IMR-90 (cell line): ENCODE measurements around the gene SMIM29. TPM values are rescaled to one million over a fixed set of nuclear protein-coding genes. Genes with fewer than 3 reads are reported as not detected.

Source experiments
- ATAC-seq: fragments of 200-7000 bp; cut with Tn5 transposase; 2 replicates; pipeline ENCODE4 v1.9.1; 2020; ENCODE audit warnings: low read depth, mild to moderate bottlenecking, moderate library complexity
- BruUV-seq: library from RNA; stranded (reverse); fragments of 400-500 nt; replicated peaks from 2 replicates; lab custom pipeline; 2021; lab: Mats Ljungman, UMichigan
- CTCF ChIA-PET: fragments of 300-600 bp; formaldehyde crosslinking; extraction: SDS; loops from one replicate; lab custom pipeline; 2021; ENCODE audit warnings: antibody characterized with exemption; lab: Yijun Ruan, JAX
- POLR2A ChIA-PET: fragments of 300-600 bp; sonication (Branson Sonifier 250); formaldehyde crosslinking; loops from one replicate; lab custom pipeline; 2022; ENCODE audit warnings: antibody characterized with exemption; ENCODE audit not compliant: unreplicated experiment; lab: Charles Lee
- DNase-seq: peaks from one replicate; pipeline ENCODE4 v3.0.0; 2013
- H2AFZ ChIP-seq: replicated peaks from 2 replicates; pipeline ENCODE3; 2013; ENCODE audit warnings: low read length, mild to moderate bottlenecking; ENCODE audit not compliant: poor library complexity
- H2AK5ac ChIP-seq: 2 replicates; pipeline ENCODE4 v1.6.1; 2013; ENCODE audit warnings: low read depth, low read length, inconsistent platforms
- H2AK9ac ChIP-seq: replicated peaks from 2 replicates; pipeline ENCODE3; 2013; ENCODE audit warnings: mild to moderate bottlenecking, low read depth, low read length, moderate library complexity; ENCODE audit not compliant: poor library complexity
- H2BK120ac ChIP-seq: 2 replicates; pipeline ENCODE4 v1.6.1; 2013; ENCODE audit warnings: low read depth, low read length, inconsistent platforms
- H2BK15ac ChIP-seq: 3 replicates; pipeline ENCODE4 v1.6.1; 2013; ENCODE audit warnings: low read depth, low read length, inconsistent platforms
- H2BK20ac ChIP-seq: 2 replicates; pipeline ENCODE4 v1.6.1; 2013; ENCODE audit warnings: low read depth, mild to moderate bottlenecking, inconsistent platforms, low read length, moderate library complexity
- H2BK5ac ChIP-seq: 2 replicates; pipeline ENCODE4 v1.6.1; 2013; ENCODE audit warnings: mild to moderate bottlenecking, low read depth, low read length, inconsistent platforms; ENCODE audit not compliant: poor library complexity, severe bottlenecking
- H3K14ac ChIP-seq: replicated peaks from 2 replicates; pipeline ENCODE4 v1.6.1; 2013; ENCODE audit warnings: low read depth, low read length, inconsistent platforms
- H3K18ac ChIP-seq: 2 replicates; pipeline ENCODE4 v1.6.1; 2013; ENCODE audit warnings: low read depth, low read length, control low read depth
- H3K23ac ChIP-seq: 2 replicates; pipeline ENCODE4 v1.6.1; 2013; ENCODE audit warnings: low read depth, low read length, inconsistent platforms
- H3K27ac ChIP-seq: 2 replicates; pipeline ENCODE4 v1.5.1; 2013; ENCODE audit warnings: mild to moderate bottlenecking, control low read depth, low read length; ENCODE audit not compliant: insufficient read depth
- H3K27me3 ChIP-seq: 2 replicates; pipeline ENCODE4 v1.6.1; 2013; ENCODE audit warnings: low read length; ENCODE audit not compliant: control insufficient read depth, insufficient read depth
- H3K36me3 ChIP-seq: 2 replicates; pipeline ENCODE4 v1.6.1; 2013; ENCODE audit warnings: low read length, mixed read lengths; ENCODE audit not compliant: control insufficient read depth, insufficient read depth
- H3K4ac ChIP-seq: 2 replicates; pipeline ENCODE4 v1.6.1; 2013; ENCODE audit warnings: low read depth, low read length, inconsistent platforms
- H3K4me1 ChIP-seq: 2 replicates; pipeline ENCODE4 v1.6.1; 2013; ENCODE audit warnings: low read length, mixed read lengths; ENCODE audit not compliant: control insufficient read depth, insufficient read depth
- H3K4me2 ChIP-seq: 2 replicates; pipeline ENCODE4 v1.6.1; 2013; ENCODE audit warnings: low read depth, mild to moderate bottlenecking, control low read depth, low read length, moderate library complexity
- H3K4me3 ChIP-seq: 2 replicates; pipeline ENCODE4 v1.5.1; 2013; ENCODE audit warnings: low read depth, mild to moderate bottlenecking, control low read depth, low read length, moderate library complexity; ENCODE audit not compliant: insufficient read depth
- H3K56ac ChIP-seq: 2 replicates; pipeline ENCODE4 v1.6.1; 2013; ENCODE audit warnings: low read length, inconsistent platforms; ENCODE audit not compliant: insufficient read depth; ENCODE audit errors: extremely low read depth
- H3K79me1 ChIP-seq, 2 experiments: 2 replicates each; pipeline ENCODE4 v1.6.1; 2013; ENCODE audit warnings: low read length in 2 of 2, inconsistent platforms in 1 of 2, low read depth in 1 of 2
- H3K9ac ChIP-seq: 2 replicates; pipeline ENCODE4 v1.6.1; 2013; ENCODE audit warnings: low read depth, low read length, control low read depth
- H3K9me1 ChIP-seq: 2 replicates; pipeline ENCODE4 v1.6.1; 2013; ENCODE audit warnings: low read length, inconsistent platforms; ENCODE audit not compliant: insufficient read depth
- H3K9me3 ChIP-seq: 2 replicates; pipeline ENCODE4 v1.6.1; 2013; ENCODE audit warnings: low read length; ENCODE audit not compliant: control insufficient read depth, insufficient read depth
- H4K20me1 ChIP-seq: 2 replicates; pipeline ENCODE4 v1.6.1; 2013; ENCODE audit warnings: low read length, inconsistent platforms; ENCODE audit not compliant: insufficient read depth
- H4K5ac ChIP-seq: 2 replicates; pipeline ENCODE4 v1.6.1; 2013; ENCODE audit warnings: mild to moderate bottlenecking, low read depth, low read length, control low read depth
- H4K8ac ChIP-seq, 2 experiments: 2 replicates each; pipeline ENCODE4 v1.6.1; 2013; ENCODE audit warnings: low read depth in 2 of 2, low read length in 2 of 2, control low read depth in 1 of 2, inconsistent platforms in 1 of 2
- H4K91ac ChIP-seq: 2 replicates; pipeline ENCODE4 v1.6.1; 2013; ENCODE audit warnings: low read depth, low read length, inconsistent platforms; ENCODE audit not compliant: insufficient read depth
- CHD1 ChIP-seq: IDR thresholded peaks from 2 replicates; pipeline ENCODE4 v1.6.1; 2012; ENCODE audit warnings: low read depth, low read length, improper control_type of control experiment
- ELK1 ChIP-seq: fragments of 150-350 bp; IDR thresholded peaks from 2 replicates; pipeline ENCODE4 v1.6.1; 2016; ENCODE audit warnings: low read depth, mild to moderate bottlenecking, low read length, moderate library complexity, borderline replicate concordance
- MXI1 ChIP-seq: IDR thresholded peaks from 2 replicates; pipeline ENCODE4 v1.6.1; 2012; ENCODE audit warnings: low read depth, mild to moderate bottlenecking, low read length, moderate library complexity, borderline replicate concordance
- RCOR1 ChIP-seq: IDR thresholded peaks from 2 replicates; pipeline ENCODE4 v1.6.1; 2012; ENCODE audit warnings: mild to moderate bottlenecking, low read length, improper control_type of control experiment; ENCODE audit not compliant: insufficient replicate concordance
- RFX5 ChIP-seq: IDR thresholded peaks from 2 replicates; pipeline ENCODE4 v1.8.0; 2012; ENCODE audit warnings: low read depth, mild to moderate bottlenecking, low read length, moderate library complexity
- WGBS, 2 experiments: methylation state at CpG; one replicate each; pipeline versions ENCODE4 v1.1.5 to v1.1.7; 2013; ENCODE audit warnings: missing lambda C conversion rate in 2 of 2; ENCODE audit not compliant: insufficient read length in 1 of 2; ENCODE audit errors: extremely low coverage in 2 of 2; 5-methylcytosine and 5-hydroxymethylcytosine counted together
- dilution Hi-C: fragments of 300-500 bp; cut with HindIII; formaldehyde crosslinking; loops from one replicate; pipeline ENCODE4 v1.14.3; 2018; ENCODE audit warnings: low sequenced_read_pairs; ENCODE audit not compliant: unreplicated experiment
- in situ Hi-C: fragments of 300-500 bp; cut with MboI; formaldehyde crosslinking; loops from 3 replicates; pipeline ENCODE4 v1.14.3; 2019; ENCODE audit warnings: low sequenced_read_pairs, inconsistent platforms, mixed read lengths
- intact Hi-C: fragments of 100-400 bp; cut with micrococcal nuclease; formaldehyde crosslinking; loops from 2 replicates; pipeline ENCODE4 v1.10.0; 2022
- polyA plus RNA-seq, 3 experiments: library from polyadenylated mRNA; depleted of rRNA; stranded (reverse); fragments of >200 nt; gene quantifications; 2 replicates each; pipeline ENCODE4 v1.2.3, GENCODE V29; 2012; ENCODE audit warnings: low replicate concordance in 1 of 3
- total RNA-seq: library from RNA; depleted of rRNA; stranded (reverse); fragments of >200 nt; gene quantifications from 2 replicates; pipeline ENCODE4 v1.2.3, GENCODE V29; 2012

Gene SMIM29
- total and polyA plus RNA-seq, 2 of the 4 experiments (the other 2 are of a cell fraction), result 8.4 to 28.9 TPM

- H3K4me2 ChIP-seq, result peak overlapping the region; percentile 93
- peak overlapping the region; percentile 99 for H3K23ac ChIP-seq
- peaks cover 0 to 8% of the 10 kb centered on the region in 2 experiments; a peak in 1 of 4 replicates for H3K79me1 ChIP-seq
These were observed 25.3 kb downstream of the SMIM29 start for GRCh38 chr6:34223381-34223955.

More at GRCh38 chr6:34223381-34223955, 25.3 kb downstream of the SMIM29 start:
- H2BK120ac ChIP-seq, result peak overlapping the region; percentile 98
- H2BK5ac ChIP-seq, result peak overlapping the region; percentile 96
- H2BK20ac ChIP-seq, result peak overlapping the region; percentile 99
- H4K5ac ChIP-seq, result peak overlapping the region; percentile 95
- no peaks in the 10 kb centered on the region for H4K20me1 ChIP-seq
- in situ Hi-C loops (no loop called here), dilution Hi-C loops (no loop called here), intact Hi-C loops (no loop called here)
- no TSS peak for BruUV-seq
- H3K9me1 ChIP-seq, result peaks cover 17% of the 10 kb centered on the region
- H3K56ac ChIP-seq, result peak overlapping the region; percentile 82
- TF ChIP-seq RFX5 (no peak), CHD1 (0 out of 2 replicates have a peak, but pooled peaks have one; percentile 4), RCOR1 (no peak), MXI1 (no peak), ELK1 (no peak)
- WGBS, 2 experiments, result 10% methylated on average over 4 of the region's 16 CpGs; no CpG with 5 or more reads in 1 of the 2 experiments
- peak; percentile 53 for ATAC-seq
- peak overlapping the region; percentile 93 for H3K18ac ChIP-seq
- H3K9me3 ChIP-seq, result no peaks in the 10 kb centered on the region
- H4K8ac ChIP-seq, result peak overlapping the region; percentile 58 to 96; a peak in 3 of 4 replicates
- H3K27me3 ChIP-seq, result no peaks in the 10 kb centered on the region
- no peak for DNase-seq
- H2BK15ac ChIP-seq, result peak overlapping the region; percentile 65; the same call in 2 of the 3 replicates
- peak overlapping the region; percentile 89 for H2AK9ac ChIP-seq
- peak overlapping the region; percentile 27 for H3K4me3 ChIP-seq
- peak overlapping the region; percentile 91 for H2AFZ ChIP-seq
- H3K14ac ChIP-seq, result peak overlapping the region; percentile 94
- H3K27ac ChIP-seq, result peak overlapping the region; percentile 91
- H3K4ac ChIP-seq, result peak overlapping the region; percentile 99
- CTCF ChIA-PET, result interaction anchor here (0.9 kb wide), 1 partner anchor 13 kb away, joined by 4 read pairs; the partner anchor contains the start of gene HMGA1
- H3K4me1 ChIP-seq, result peaks cover 14% of the 10 kb centered on the region
- POLR2A ChIA-PET, result interaction anchor here (0.9 to 1.0 kb wide), 3 partner anchors 13 to 20 kb away, joined by 3 to 4 read pairs (median 4); partner anchors contain the start of gene HMGA1
- H4K91ac ChIP-seq, result peak overlapping the region; percentile 92
- peak overlapping the region; percentile 80 for H3K9ac ChIP-seq
- no peaks in the 10 kb centered on the region for H3K36me3 ChIP-seq
- H2AK5ac ChIP-seq, result peak overlapping the region; percentile 66
